HG02798 (cell line): ENCODE measurements around the gene F2.
"Not testable (repeated sequence)": the region's sequence is repeated elsewhere in the genome, so short reads cannot be mapped to it uniquely, and the experiment has no call there.

ENCODE experiments used
- ATAC-seq: cut with Tn5 transposase; IDR thresholded peaks from one replicate; pipeline ENCODE4 v1.9.1; 2021; ENCODE audit warnings: mild to moderate bottlenecking; ENCODE audit not compliant: unreplicated experiment, poor library complexity

Gene F2

GRCh38 chr11:46719048-46719542 lies at the start of gene F2:
Gene F2 (plus strand): TSS chr11:46719213. CDS start chr11:46719236, 23 bp downstream.
- no peak for ATAC-seq

GRCh38 chr11:46669711-46670139 lies 49.3 kb upstream of the F2 start:
- ATAC-seq, result no peak

- ATAC-seq, result not testable (repeated sequence)
These were observed 48.5 kb upstream of the F2 start for GRCh38 chr11:46670521-46670920.

- no peak for ATAC-seq
These were observed 47.1 kb upstream of the F2 start for GRCh38 chr11:46671958-46672315.

GRCh38 chr11:46672381-46672839 lies 46.6 kb upstream of the F2 start:
- no peak for ATAC-seq

- no peak for ATAC-seq
These were observed 45.1 kb upstream of the F2 start for GRCh38 chr11:46673713-46674462.

- ATAC-seq, result no peak
These were observed 44.3 kb upstream of the F2 start for GRCh38 chr11:46674463-46675287.

GRCh38 chr11:46675288-46675851 lies 43.6 kb upstream of the F2 start:
- ATAC-seq, result no peak

GRCh38 chr11:46675949-46676348 lies 43.1 kb upstream of the F2 start:
- no peak for ATAC-seq

- no peak for ATAC-seq
These were observed 42.4 kb upstream of the F2 start for GRCh38 chr11:46676436-46677158.

GRCh38 chr11:46677169-46677568 lies 41.8 kb upstream of the F2 start:
- no peak for ATAC-seq

GRCh38 chr11:46677991-46678740 lies 40.8 kb upstream of the F2 start:
- ATAC-seq, result no peak

- ATAC-seq, result no peak
These were observed 40.3 kb upstream of the F2 start for GRCh38 chr11:46678741-46679130.

- no peak for ATAC-seq
These were observed 39.5 kb upstream of the F2 start for GRCh38 chr11:46679241-46680163.

- no peak for ATAC-seq
These were observed 38.8 kb upstream of the F2 start for GRCh38 chr11:46680164-46680760.

- ATAC-seq, result no peak
These were observed 38.2 kb upstream of the F2 start for GRCh38 chr11:46680815-46681214.

GRCh38 chr11:46681814-46682213 lies 37.2 kb upstream of the F2 start:
- no peak for ATAC-seq
